A673 (cell line): ENCODE data around the gene RSU1. TPM values are rescaled to one million over a fixed set of nuclear protein-coding genes. Genes with fewer than 3 reads are reported as not detected.
A peak's percentile ranks its signal among the peaks of the same experiment; 100 is the strongest.

ENCODE experiments used
- BruUV-seq: library from RNA; stranded (reverse); fragments of 400-500 nt; replicated peaks from 2 replicates; lab custom pipeline; 2021; lab: Mats Ljungman, UMichigan
- CTCF ChIA-PET: fragments of 300-600 bp; sonication (Branson Sonifier 250); formaldehyde crosslinking; loops from one replicate; lab custom pipeline; 2022; ENCODE audit warnings: antibody characterized with exemption; lab: Charles Lee
- POLR2A ChIA-PET: fragments of 300-600 bp; sonication (Branson Sonifier 250); formaldehyde crosslinking; loops from one replicate; lab custom pipeline; 2022; ENCODE audit warnings: antibody characterized with exemption; ENCODE audit not compliant: low non-redundant PET; lab: Charles Lee
- DNase-seq: peaks from one replicate; pipeline ENCODE4 v3.0.0-alpha.2; 2015; ENCODE audit warnings: low spot score
- H3K27ac ChIP-seq: fragments of 200-600 bp; sonication (generic); 2 replicates; pipeline ENCODE4 v1.5.1; 2016; ENCODE audit warnings: mixed run types, low read depth, mild to moderate bottlenecking, mixed read lengths, antibody characterized with exemption, low read length; ENCODE audit not compliant: poor library complexity, severe bottlenecking
- H3K27me3 ChIP-seq: fragments of 200-600 bp; sonication (generic); replicated peaks from 2 replicates; pipeline ENCODE4 v1.6.1; 2017; ENCODE audit warnings: mixed run types, low read depth, mild to moderate bottlenecking, mixed read lengths, antibody characterized with exemption, low read length; ENCODE audit not compliant: insufficient read depth, poor library complexity
- H3K36me3 ChIP-seq: fragments of 200-600 bp; sonication (generic); 2 replicates; pipeline ENCODE4 v1.6.1; 2016; ENCODE audit warnings: mixed run types, mild to moderate bottlenecking, mixed read lengths, antibody characterized with exemption, low read length; ENCODE audit not compliant: insufficient read depth, poor library complexity, severe bottlenecking
- H3K4me1 ChIP-seq: fragments of 200-600 bp; sonication (generic); 2 replicates; pipeline ENCODE4 v1.6.1; 2017; ENCODE audit warnings: mixed run types, mild to moderate bottlenecking, mixed read lengths, antibody characterized with exemption, low read length; ENCODE audit not compliant: insufficient read depth, poor library complexity, severe bottlenecking
- H3K4me3 ChIP-seq: fragments of 200-600 bp; sonication (generic); 2 replicates; pipeline ENCODE4 v1.5.1; 2016; ENCODE audit warnings: low read depth, mixed run types, mild to moderate bottlenecking, mixed read lengths, low read length; ENCODE audit not compliant: poor library complexity, severe bottlenecking
- H3K9me3 ChIP-seq: fragments of 200-600 bp; sonication (generic); 2 replicates; pipeline ENCODE4 v1.6.1; 2016; ENCODE audit warnings: mixed run types, low read depth, mild to moderate bottlenecking, mixed read lengths, antibody characterized with exemption, low read length; ENCODE audit not compliant: poor library complexity, severe bottlenecking
- EZH2 ChIP-seq: fragments of 200-600 bp; sonication (generic); IDR thresholded peaks from 2 replicates; pipeline ENCODE4 v1.6.1; 2017; ENCODE audit warnings: borderline replicate concordance, low read depth, mild to moderate bottlenecking, mixed read lengths, antibody characterized with exemption, low read length; ENCODE audit not compliant: poor library complexity, severe bottlenecking
- intact Hi-C: fragments of 100-400 bp; cut with micrococcal nuclease; formaldehyde crosslinking; loops from one replicate; pipeline ENCODE4 v1.10.0; 2022; ENCODE audit not compliant: unreplicated experiment
- total RNA-seq: library from RNA; stranded (reverse); gene quantifications from 2 replicates; pipeline ENCODE4 v1.2.3, GENCODE V29; 2021
- TF ChIP-seq, protein P1 (sequence below): fragments of 300-800, 200-600 bp; sonication (generic); conservative IDR thresholded peaks from 2 replicates; pipeline ENCODE4 v1.5.1; 2017; ENCODE audit warnings: low read depth, mild to moderate bottlenecking, antibody characterized with exemption, low read length, moderate library complexity, mixed read lengths

Gene RSU1
- total RNA-seq, 1 experiment from 2014 or later, result 64.0 TPM

DNA sequence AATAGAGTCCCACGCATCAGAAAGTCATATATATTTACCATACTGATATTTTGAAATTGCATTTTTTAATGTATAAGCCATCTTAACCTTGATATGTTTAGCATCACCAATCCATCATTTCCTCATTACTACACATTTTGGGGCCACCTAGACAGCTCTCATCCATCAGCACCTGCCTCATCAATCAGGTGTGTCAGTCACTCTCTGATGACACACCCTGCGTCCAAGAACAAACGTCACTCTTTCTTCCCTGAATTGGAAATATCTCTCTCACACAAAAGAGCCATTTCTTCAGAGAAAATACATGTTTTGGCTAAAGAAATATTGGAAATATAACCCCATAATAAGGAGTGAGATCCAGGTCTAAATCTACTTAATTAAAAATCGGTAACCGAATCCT, 38.9 kb upstream of the RSU1 start:
- Histone ChIP-seq H3K4me3 (no peak overlapping the region), H3K27ac (no peak overlapping the region), H3K36me3 (no peaks in the 10 kb centered on the region), H3K9me3 (no peaks in the 10 kb centered on the region), H3K27me3 (no peaks in the 10 kb centered on the region), H3K4me1 (peaks cover 5% of the 10 kb centered on the region)
- TF ChIP-seq EZH2, result no peak
- TF ChIP-seq, protein P1, sequence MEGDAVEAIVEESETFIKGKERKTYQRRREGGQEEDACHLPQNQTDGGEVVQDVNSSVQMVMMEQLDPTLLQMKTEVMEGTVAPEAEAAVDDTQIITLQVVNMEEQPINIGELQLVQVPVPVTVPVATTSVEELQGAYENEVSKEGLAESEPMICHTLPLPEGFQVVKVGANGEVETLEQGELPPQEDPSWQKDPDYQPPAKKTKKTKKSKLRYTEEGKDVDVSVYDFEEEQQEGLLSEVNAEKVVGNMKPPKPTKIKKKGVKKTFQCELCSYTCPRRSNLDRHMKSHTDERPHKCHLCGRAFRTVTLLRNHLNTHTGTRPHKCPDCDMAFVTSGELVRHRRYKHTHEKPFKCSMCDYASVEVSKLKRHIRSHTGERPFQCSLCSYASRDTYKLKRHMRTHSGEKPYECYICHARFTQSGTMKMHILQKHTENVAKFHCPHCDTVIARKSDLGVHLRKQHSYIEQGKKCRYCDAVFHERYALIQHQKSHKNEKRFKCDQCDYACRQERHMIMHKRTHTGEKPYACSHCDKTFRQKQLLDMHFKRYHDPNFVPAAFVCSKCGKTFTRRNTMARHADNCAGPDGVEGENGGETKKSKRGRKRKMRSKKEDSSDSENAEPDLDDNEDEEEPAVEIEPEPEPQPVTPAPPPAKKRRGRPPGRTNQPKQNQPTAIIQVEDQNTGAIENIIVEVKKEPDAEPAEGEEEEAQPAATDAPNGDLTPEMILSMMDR, result no peak
- ChIA-PET CTCF (no interaction called here), POLR2A (no interaction called here)
- BruUV-seq, result no TSS peak
- no peak for DNase-seq
- intact Hi-C loops, result no loop called here

DNA sequence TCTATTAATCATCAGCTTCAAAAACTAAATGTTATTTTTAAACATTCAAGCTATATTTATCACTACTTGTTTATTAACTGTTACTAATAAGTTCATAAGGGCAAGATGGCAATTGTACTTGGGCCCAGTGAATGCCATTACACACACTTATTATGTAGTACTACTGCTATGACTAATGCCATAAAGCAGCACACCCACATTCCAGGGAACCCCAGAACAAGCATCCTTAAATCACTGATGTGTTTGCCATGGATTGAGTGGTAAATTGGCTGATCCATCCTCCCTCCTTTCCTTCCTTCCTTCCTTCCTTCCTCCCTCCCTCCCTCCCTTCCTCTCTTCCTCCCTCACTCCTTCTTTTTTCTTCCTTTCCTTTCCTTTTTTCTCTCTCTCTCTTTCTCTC, 37.4 kb upstream of the RSU1 start:
- Histone ChIP-seq H3K4me3 (no peak overlapping the region), H3K27ac (no peak overlapping the region), H3K4me1 (peaks cover 5% of the 10 kb centered on the region), H3K9me3 (no peaks in the 10 kb centered on the region), H3K36me3 (no peaks in the 10 kb centered on the region), H3K27me3 (no peaks in the 10 kb centered on the region)
- POLR2A ChIA-PET, result no interaction called here
- no TSS peak for BruUV-seq
- TF ChIP-seq, protein P1, result no peak
- no peak for TF ChIP-seq EZH2
- CTCF ChIA-PET, result no interaction called here
- peak; percentile 41 for DNase-seq
- intact Hi-C loops, result no loop called here

DNA sequence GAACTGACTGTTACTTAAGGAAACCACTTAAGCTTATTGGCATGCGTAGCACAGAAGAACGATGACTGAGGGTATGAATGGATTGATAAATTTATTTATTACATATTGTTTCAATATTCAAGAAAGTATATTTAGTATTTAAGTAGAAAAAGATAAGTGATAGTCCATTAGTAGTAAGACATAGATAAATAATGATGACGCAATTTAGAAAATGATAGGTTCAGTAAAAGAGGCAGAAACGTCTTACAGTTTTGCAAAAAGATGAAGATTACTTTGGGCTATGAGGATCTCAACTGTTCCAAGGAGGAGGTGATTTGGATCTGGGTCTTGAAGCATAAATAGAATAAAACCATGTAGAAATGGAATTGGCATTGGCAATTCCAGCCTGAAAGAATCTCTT, 36.6 kb upstream of the RSU1 start:
- no peaks in the 10 kb centered on the region for H3K36me3 ChIP-seq
- TF ChIP-seq, protein P1, result no peak
- TF ChIP-seq EZH2, result no peak
- ChIA-PET CTCF (no interaction called here), POLR2A (no interaction called here)
- intact Hi-C loops, result no loop called here
- H3K4me3 ChIP-seq, result no peak overlapping the region
- H3K4me1 ChIP-seq, result peaks cover 5% of the 10 kb centered on the region
- no TSS peak for BruUV-seq
- no peaks in the 10 kb centered on the region for H3K9me3 ChIP-seq
- no peaks in the 10 kb centered on the region for H3K27me3 ChIP-seq
- DNase-seq, result no peak
- H3K27ac ChIP-seq, result no peak overlapping the region
